Measurements from ENCODE around the gene UGT1A7.

The UGT1A7 gene

DNA sequence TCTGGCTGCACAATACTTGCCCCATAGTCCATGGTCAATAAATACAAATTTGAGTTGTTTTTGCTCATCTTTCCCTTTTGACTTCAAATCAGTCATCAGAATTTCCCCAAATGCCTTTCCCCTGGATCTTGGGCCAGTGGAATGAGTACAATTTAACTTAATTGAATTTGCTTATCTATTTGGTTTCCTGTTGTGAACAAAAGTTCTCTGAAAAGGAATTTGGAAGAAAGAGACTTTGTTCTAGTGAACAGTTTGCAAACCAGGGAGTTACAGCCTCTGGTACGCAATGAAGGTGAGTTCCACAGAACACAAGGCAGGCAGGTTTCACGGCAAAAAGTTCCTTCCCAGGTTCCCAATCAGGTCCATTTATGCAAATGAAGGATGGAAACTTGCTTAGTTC lies 77.1 kb downstream of the UGT1A7 start:
- H3K79me2 ChIP-seq (ENCODE audit: control insufficient read depth, low read length) = no peaks in the 10 kb centered on the region
- no peaks in the 10 kb centered on the region for H4K20me1 ChIP-seq (ENCODE audit: control insufficient read depth, insufficient read depth, low read depth, low read length)
- no peaks in the 10 kb centered on the region for H3F3A ChIP-seq (ENCODE audit: control insufficient read depth, insufficient read depth)
- no peak overlapping the region for H3K27ac ChIP-seq (ENCODE audit: low read depth, low read length)
- no peaks in the 10 kb centered on the region for H3K9me2 ChIP-seq (replicated peaks; ENCODE audit: control insufficient read depth, low read length)
- H3K27me3 ChIP-seq (ENCODE audit: control insufficient read depth, low read length) = peaks cover 3% of the 10 kb centered on the region
- no peak overlapping the region for H3K4me3 ChIP-seq (ENCODE audit: low read length)
- no peaks in the 10 kb centered on the region for H3K9me3 ChIP-seq (ENCODE audit: control insufficient read depth, insufficient read depth, low read length)
- H3K36me3 ChIP-seq (ENCODE audit: control insufficient read depth, low read length) = no peaks in the 10 kb centered on the region
- no peak for TF ChIP-seq EZH2phosphoT487 (IDR thresholded peaks at IDR 0.05; ENCODE audit: borderline replicate concordance, low read length)
- TF ChIP-seq, protein P1, sequence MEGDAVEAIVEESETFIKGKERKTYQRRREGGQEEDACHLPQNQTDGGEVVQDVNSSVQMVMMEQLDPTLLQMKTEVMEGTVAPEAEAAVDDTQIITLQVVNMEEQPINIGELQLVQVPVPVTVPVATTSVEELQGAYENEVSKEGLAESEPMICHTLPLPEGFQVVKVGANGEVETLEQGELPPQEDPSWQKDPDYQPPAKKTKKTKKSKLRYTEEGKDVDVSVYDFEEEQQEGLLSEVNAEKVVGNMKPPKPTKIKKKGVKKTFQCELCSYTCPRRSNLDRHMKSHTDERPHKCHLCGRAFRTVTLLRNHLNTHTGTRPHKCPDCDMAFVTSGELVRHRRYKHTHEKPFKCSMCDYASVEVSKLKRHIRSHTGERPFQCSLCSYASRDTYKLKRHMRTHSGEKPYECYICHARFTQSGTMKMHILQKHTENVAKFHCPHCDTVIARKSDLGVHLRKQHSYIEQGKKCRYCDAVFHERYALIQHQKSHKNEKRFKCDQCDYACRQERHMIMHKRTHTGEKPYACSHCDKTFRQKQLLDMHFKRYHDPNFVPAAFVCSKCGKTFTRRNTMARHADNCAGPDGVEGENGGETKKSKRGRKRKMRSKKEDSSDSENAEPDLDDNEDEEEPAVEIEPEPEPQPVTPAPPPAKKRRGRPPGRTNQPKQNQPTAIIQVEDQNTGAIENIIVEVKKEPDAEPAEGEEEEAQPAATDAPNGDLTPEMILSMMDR (IDR thresholded peaks at IDR 0.05; ENCODE audit: low read depth, low read length, poor library complexity, severe bottlenecking) = no peak
- no peaks in the 10 kb centered on the region for H3K4me1 ChIP-seq (ENCODE audit: control insufficient read depth, low read length)
- H3K4me2 ChIP-seq (ENCODE audit: low read length) = no peak overlapping the region

DNA sequence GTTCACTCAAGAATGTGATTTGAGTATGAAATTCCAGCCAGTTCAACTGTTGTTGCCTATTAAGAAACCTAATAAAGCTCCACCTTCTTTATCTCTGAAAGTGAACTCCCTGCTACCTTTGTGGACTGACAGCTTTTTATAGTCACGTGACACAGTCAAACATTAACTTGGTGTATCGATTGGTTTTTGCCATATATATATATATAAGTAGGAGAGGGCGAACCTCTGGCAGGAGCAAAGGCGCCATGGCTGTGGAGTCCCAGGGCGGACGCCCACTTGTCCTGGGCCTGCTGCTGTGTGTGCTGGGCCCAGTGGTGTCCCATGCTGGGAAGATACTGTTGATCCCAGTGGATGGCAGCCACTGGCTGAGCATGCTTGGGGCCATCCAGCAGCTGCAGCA lies 78.3 kb downstream of the UGT1A7 start, which contains the start of gene UGT1A1:
Gene UGT1A1 (plus strand): TSS at position 228 of the 400 bp plus-strand sequence. CDS start 18 bp downstream, at position 246.
- H3K9me3 ChIP-seq (ENCODE audit: control insufficient read depth, insufficient read depth, low read length) = no peaks in the 10 kb centered on the region
- no peaks in the 10 kb centered on the region for H3K79me2 ChIP-seq (ENCODE audit: control insufficient read depth, low read length)
- H3K9me2 ChIP-seq (replicated peaks; ENCODE audit: control insufficient read depth, low read length) = no peaks in the 10 kb centered on the region
- H4K20me1 ChIP-seq (ENCODE audit: control insufficient read depth, insufficient read depth, low read depth, low read length) = no peaks in the 10 kb centered on the region
- H3K36me3 ChIP-seq (ENCODE audit: control insufficient read depth, low read length) = no peaks in the 10 kb centered on the region
- H3K27ac ChIP-seq (ENCODE audit: low read depth, low read length) = no peak within 1 kb of the TSS
- H3K4me1 ChIP-seq (ENCODE audit: control insufficient read depth, low read length) = no peaks in the 10 kb centered on the region
- peaks cover 6% of the 10 kb centered on the region for H3K27me3 ChIP-seq (ENCODE audit: control insufficient read depth, low read length)
- H3K4me2 ChIP-seq (ENCODE audit: low read length) = no peak within 1 kb of the TSS
- H3K4me3 ChIP-seq (ENCODE audit: low read length) = no peak within 1 kb of the TSS
- no peak for TF ChIP-seq EZH2phosphoT487 (IDR thresholded peaks at IDR 0.05; ENCODE audit: borderline replicate concordance, low read length)
- TF ChIP-seq, protein P1 (IDR thresholded peaks at IDR 0.05; ENCODE audit: low read depth, low read length, poor library complexity, severe bottlenecking) = no peak
- no peaks in the 10 kb centered on the region for H3F3A ChIP-seq (ENCODE audit: control insufficient read depth, insufficient read depth)

DNA sequence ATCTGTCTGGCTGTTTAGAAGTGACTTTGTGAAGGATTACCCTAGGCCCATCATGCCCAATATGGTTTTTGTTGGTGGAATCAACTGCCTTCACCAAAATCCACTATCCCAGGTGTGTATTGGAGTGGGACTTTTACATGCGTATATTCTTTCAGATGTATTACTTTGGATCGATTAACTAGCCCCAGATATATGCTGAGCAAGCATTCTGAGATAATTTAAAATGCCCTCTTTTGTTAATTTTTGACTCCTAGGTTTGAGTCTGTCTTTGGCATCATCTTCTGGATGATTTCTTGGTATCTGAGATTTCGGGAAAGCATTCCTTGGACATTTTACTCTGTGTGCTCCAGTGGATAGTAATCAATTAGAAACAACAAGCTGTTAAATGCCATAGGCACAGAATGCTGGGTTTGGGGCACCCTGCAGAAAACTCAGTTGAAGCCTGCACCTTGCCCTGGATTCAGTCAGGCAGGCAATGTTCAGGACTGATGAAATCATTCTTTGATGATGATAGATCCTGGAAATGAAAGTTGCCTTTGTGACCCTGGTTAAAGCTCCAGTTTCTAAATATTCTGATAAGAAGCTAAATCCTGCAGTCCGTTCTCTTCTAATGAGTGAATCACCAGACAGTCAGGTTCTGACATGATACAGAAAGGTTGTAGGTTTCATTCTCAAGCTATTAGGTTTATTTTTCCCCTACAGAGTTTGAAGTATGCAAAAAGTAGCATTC lies 79.5 kb downstream of the UGT1A7 start:
- no peak overlapping the region for H3K4me3 ChIP-seq (ENCODE audit: low read length)
- no peaks in the 10 kb centered on the region for H3K36me3 ChIP-seq (ENCODE audit: control insufficient read depth, low read length)
- H3K9me2 ChIP-seq (replicated peaks; ENCODE audit: control insufficient read depth, low read length) = no peaks in the 10 kb centered on the region
- H3K4me2 ChIP-seq (ENCODE audit: low read length) = no peak overlapping the region
- no peaks in the 10 kb centered on the region for H3K9me3 ChIP-seq (ENCODE audit: control insufficient read depth, insufficient read depth, low read length)
- no peaks in the 10 kb centered on the region for H4K20me1 ChIP-seq (ENCODE audit: control insufficient read depth, insufficient read depth, low read depth, low read length)
- H3K4me1 ChIP-seq (ENCODE audit: control insufficient read depth, low read length) = no peaks in the 10 kb centered on the region
- H3K79me2 ChIP-seq (ENCODE audit: control insufficient read depth, low read length) = no peaks in the 10 kb centered on the region
- H3K27ac ChIP-seq (ENCODE audit: low read depth, low read length) = no peak overlapping the region
- TF ChIP-seq EZH2phosphoT487 (IDR thresholded peaks at IDR 0.05; ENCODE audit: borderline replicate concordance, low read length) = no peak
- TF ChIP-seq, protein P1 (IDR thresholded peaks at IDR 0.05; ENCODE audit: low read depth, low read length, poor library complexity, severe bottlenecking) = no peak
- peaks cover 6% of the 10 kb centered on the region for H3K27me3 ChIP-seq (ENCODE audit: control insufficient read depth, low read length)
- H3F3A ChIP-seq (ENCODE audit: control insufficient read depth, insufficient read depth) = no peaks in the 10 kb centered on the region

Data from DOHH2 (cell line).